DMS153 treated with DMSO at 0.1 percent for 48 hours (cell line): ENCODE data around the gene RAB3C.

Experiments
- DNase-seq: peaks from one replicate; lab custom pipeline; 2025; ENCODE audit not compliant: unreplicated experiment; lab: John Stamatoyannopoulos, UW

RAB3C gene

GRCh38 chr5:58765058-58765457 is 182.2 kb downstream of the RAB3C start:
- DNase-seq = no peak

DNA sequence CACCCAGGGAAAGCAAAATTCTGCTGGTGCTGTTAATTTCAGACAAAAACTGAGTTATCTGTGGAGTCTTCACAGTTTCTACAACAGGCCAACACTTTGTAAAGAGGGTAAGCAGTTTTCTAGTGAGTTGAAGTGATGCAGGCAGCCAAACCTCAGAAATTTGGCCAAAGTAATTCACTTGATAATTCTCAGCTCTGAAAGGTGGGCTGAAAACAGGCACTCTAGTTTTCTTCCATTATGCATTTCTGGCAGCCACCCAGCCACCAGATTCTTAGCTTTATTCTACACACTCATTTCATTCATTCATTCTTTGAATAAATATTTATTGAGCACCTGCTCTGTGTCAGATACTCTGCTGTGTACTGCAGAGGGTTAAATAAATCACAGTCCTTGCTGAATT is 184.2 kb downstream of the RAB3C start:
- DNase-seq = no peak

DNA sequence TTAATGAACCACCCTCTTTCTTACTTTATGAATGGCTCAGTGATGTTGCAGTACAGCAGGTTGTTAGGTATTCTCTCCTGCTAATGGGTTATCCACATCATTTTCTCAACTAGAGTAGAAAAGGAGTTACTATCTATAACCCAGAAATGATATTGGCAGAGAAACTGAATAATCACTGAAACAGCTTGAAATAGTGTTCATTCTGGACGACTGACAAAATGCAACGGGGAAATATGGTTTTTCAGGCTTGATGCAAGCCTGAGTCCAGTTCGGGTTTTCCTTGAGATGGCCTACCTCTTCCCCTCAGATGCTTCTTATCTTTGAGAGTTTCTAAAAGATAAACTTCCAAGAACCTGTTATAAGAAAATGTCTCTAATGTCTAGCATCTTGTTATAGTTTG is 187.3 kb downstream of the RAB3C start:
- no peak for DNase-seq

DNA sequence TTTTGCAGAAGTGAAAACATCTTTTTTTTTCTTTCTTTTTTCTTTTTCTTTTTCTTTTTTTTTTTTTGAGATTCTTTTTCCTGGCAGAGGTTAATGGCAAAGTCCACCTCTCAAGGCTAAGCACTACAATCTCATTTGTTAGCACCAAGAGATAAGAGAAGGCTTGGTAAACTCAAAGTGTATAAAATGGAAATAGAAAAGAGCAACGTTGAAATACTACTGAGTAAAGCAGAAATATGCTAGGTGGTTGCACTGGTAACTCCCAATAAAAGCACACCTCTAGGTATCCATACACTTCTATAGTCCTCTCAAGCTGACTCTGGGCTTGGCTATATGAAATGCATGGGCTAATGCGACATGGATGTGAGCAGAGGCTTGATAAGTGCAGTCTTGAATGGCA is 188.9 kb downstream of the RAB3C start:
- no peak for DNase-seq

- no peak for DNase-seq
These were observed 191.0 kb downstream of the RAB3C start for GRCh38 chr5:58773744-58774441.

GRCh38 chr5:58774937-58775336 is 192.1 kb downstream of the RAB3C start:
- no peak for DNase-seq

DNA sequence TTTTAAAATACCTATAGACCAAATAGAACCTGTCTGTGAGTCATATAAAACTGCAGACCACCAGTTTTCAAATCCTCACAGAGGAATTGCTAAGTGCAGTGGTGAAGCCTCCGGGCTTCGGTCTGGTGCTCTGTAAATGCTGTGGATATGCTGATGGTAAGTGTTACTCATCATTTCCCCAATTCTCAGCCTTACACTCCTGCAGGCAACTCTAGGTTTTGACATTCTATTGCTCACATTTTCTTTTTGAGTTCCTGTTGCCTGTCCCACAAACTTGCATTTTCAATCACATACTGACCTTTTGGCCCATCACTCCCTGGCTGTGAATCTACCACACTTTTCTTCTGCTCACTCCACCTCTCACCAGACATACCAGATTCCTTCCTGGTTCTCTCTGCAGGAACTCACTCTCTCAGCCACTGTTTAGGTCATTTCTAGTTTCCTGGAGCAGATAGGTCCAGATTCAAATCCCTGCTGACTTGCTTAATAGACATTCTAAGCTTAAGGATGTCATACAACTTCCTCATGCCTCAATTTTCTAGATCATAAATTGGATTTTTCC is 192.9 kb downstream of the RAB3C start:
- DNase-seq = no peak

- no peak for DNase-seq
These were observed 193.7 kb downstream of the RAB3C start for GRCh38 chr5:58776559-58776958.

DNA sequence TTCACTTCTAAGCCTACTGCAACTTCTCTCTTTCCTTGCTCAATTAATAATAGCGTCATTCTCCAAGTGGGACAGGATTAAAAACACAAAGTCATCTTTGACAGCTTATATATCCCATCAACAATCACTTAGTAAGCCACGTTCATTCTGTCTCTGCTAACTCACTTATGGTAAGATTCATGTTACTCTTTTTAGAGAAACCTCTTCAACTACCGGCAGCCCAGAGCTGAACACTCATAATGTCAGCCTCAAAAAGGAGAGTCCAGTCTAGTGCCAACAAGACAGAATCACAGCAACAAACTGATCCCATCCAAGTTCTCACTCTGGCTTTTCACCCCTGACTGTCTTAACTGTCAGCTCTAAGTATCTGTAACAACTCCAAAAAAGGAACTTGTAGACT is 196.0 kb downstream of the RAB3C start:
- DNase-seq = no peak

DNA sequence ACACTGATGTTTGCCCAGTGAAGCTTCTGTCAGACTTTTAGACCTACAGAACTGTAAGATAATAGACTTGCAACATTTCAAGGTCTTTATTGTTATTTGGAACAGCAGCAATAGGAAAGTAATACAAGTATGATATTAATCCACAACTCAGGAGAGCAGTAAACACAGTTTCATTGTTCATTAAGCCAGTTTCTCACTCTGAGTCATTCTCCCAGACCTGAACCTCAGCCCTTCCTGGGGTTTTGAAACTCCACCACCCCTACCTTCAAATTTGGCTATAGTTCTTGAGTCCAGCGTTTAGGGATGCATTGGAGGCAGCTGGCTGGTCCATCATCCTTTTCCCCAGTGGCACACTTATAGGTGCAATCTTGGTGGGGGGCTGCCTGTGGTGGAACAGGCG is 203.2 kb downstream of the RAB3C start:
- DNase-seq = no peak

DNA sequence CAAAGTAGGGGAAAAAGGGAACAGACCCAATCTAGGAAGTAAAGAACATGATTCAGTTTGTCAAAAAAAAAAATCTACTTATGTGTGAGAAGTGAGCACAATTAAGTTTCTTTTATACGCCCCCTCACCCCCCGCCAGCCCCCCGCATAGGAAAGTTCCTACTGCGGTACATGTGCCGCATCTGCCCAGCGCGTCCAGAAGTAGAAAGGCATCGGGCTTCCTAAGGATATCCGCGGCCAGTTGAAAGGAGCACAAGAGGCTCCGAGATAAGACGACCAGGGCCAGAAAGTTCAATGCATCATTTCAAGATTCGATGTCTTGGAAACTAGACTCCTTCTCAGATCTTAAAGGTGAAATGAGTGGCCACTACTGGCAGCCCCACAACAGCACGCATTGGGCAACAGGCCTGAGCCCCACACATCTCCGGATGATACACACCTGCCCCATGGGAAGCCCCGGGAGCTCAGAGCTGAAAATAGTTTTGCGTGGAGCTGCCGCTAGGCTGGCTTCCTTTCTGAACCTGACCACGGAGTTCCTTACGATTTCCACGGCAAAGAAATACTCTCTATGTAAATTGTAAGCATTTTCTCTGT is 203.9 kb downstream of the RAB3C start:
- no peak for DNase-seq

DNA sequence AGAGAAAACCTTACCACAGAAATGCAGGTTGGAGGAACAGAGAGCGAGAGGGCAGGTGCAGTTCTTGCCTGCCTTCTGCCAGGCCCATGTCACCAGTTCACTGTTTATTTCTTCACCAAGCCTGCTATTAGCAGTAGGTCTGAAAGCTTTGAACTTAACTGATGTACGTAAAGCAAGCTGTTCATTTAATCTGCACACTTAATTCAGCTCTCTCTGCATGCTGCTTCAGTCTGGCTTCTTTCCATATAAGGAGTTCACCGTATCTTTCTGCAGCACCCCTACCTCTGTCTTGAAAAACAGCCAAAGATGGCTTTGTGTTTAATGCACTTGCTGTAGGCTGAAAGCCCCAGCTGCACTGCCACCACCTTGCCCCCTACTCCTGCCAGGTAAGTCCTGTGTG is 205.1 kb downstream of the RAB3C start:
- DNase-seq = no peak

GRCh38 chr5:58793888-58794657 is 211.2 kb downstream of the RAB3C start:
- no peak for DNase-seq

DNA sequence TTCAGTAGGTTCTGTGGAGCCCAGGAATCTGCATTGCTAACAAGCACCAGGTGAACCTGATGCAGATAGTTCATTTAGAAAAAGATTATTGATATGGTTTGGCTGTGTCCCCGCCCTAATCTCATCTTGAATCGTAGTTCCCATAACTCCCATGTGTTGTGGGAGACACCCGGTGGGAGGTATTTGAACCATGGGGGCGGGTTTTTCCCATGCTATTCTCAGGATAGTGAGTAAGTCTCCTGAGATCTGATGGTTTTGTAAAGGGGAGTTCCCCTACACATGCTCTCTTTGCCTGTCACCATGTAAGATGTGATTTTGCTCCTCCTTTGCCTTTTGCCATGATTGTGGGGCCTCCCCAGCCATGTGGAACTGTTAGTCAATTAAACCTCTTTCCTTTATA is 212.0 kb downstream of the RAB3C start:
- no peak for DNase-seq

DNA sequence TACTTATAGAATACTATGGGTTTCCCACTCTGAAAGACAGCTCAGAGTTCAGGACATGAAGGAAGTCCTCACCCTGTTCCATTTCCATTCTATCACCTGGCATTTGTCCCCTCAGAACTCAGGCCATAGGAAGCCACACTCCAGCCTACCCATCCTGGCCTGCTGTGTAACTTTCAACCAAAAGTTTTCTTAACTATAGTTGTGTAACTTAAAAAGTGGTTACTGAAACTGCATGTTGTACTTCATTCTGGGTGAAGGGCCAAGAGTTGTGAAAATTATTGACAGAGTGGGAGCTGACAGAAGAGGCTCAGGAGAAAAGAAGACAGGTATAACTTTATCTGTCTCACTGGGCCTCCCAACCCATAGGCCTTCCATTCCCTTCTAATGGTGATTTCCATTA is 212.5 kb downstream of the RAB3C start:
- no peak for DNase-seq

- DNase-seq = no peak
These were observed 214.1 kb downstream of the RAB3C start for GRCh38 chr5:58797021-58797420.

GRCh38 chr5:58800356-58800755 is 217.5 kb downstream of the RAB3C start:
- no peak for DNase-seq

DNA sequence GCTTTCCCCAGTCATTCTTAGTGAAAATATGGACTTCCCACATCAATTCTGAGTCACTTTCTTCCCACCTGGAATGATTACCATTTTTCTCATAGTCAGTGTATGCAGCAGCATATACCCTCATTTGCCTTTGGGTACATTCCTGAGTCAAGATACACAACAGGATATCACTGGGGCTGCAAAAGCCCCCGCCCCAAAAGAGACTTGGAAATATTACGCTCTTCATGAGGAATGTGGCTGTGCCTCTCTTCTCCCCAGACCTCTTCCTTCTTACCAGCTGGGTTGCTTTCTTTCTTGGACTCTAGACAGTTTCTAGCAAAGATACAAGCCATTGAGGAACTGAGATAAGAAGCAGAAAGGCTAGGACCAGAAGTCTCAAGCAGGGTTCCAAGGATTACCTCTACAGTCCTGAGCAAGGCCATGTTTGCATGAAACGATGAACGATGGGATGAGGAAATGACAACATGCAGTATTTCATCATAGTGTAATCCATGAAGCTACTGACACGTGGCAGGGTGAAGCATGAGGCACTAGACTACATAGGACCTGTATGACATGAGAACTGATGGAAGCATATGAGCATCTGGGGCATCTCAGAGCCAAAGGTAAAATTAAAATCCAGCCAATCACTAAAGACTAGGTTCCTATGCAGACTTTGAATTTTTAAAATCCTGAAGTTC is 218.1 kb downstream of the RAB3C start:
- no peak for DNase-seq

GRCh38 chr5:58803056-58803455 is 220.2 kb downstream of the RAB3C start:
- no peak for DNase-seq

- DNase-seq = no peak
These were observed 221.4 kb downstream of the RAB3C start for GRCh38 chr5:58804291-58804690.

GRCh38 chr5:58810086-58810485 is 227.2 kb downstream of the RAB3C start:
- DNase-seq = no peak
